K562 (cell line): ENCODE measurements around the gene NFE2. TPM values are rescaled to one million over a fixed set of nuclear protein-coding genes. Genes with fewer than 3 reads are reported as not detected.
A peak's percentile ranks its signal among the peaks of the same experiment; 100 is the strongest.

Experiments used
- ARNT ChIP-seq, 2 experiments: fragments of 450-650 bp; IDR thresholded peaks; 2 replicates each; pipeline ENCODE4 v1.6.1; 2016; ENCODE audit warnings: mild to moderate bottlenecking in 1 of 2
- BACH1 ChIP-seq: fragments of 200-800 bp; sonication (Bioruptor generic); IDR thresholded peaks from 2 replicates; pipeline ENCODE4 v1.6.1; 2016; ENCODE audit warnings: missing genetic modification characterization, missing compliant biosample characterization
- BRF1 ChIP-seq: IDR thresholded peaks from 3 replicates; pipeline ENCODE4 v1.6.1; 2011; ENCODE audit warnings: borderline replicate concordance, mild to moderate bottlenecking; ENCODE audit not compliant: insufficient read length; ENCODE audit errors: extremely low read depth
- CBX5 ChIP-seq: IDR thresholded peaks from 2 replicates; pipeline ENCODE4 v1.6.1; 2014; ENCODE audit warnings: low read depth, borderline replicate concordance
- CEBPB ChIP-seq: fragments of 450-650 bp; IDR thresholded peaks from 2 replicates; pipeline ENCODE4 v1.6.1; 2016; ENCODE audit warnings: missing genetic modification characterization, missing compliant biosample characterization
- CREB1 ChIP-seq, 2 experiments: sonication (generic) in 1 of 2; formaldehyde crosslinking in 1 of 2; IDR thresholded peaks; 2 replicates each; pipeline versions ENCODE4 v1.6.1 to v1.8.0; 2012 to 2022; ENCODE audit warnings: inconsistent platforms in 1 of 2, mild to moderate bottlenecking in 1 of 2, missing genetic modification reagents in 1 of 2, moderate library complexity in 1 of 2
- E2F4 ChIP-seq: sonication (generic); formaldehyde crosslinking; IDR thresholded peaks from 2 replicates; pipeline ENCODE4 v1.8.0; 2022; ENCODE audit warnings: mild to moderate bottlenecking, low read depth, missing genetic modification reagents
- FOXK1 ChIP-seq: sonication (generic); formaldehyde crosslinking; IDR thresholded peaks from 2 replicates; pipeline ENCODE4 v1.8.0; 2022; ENCODE audit warnings: missing genetic modification reagents, mild to moderate bottlenecking, borderline replicate concordance
- HCFC1 ChIP-seq: IDR thresholded peaks from 2 replicates; pipeline ENCODE4 v1.6.1; 2012; ENCODE audit warnings: low read depth, low read length, improper control_type of control experiment
- LEF1 ChIP-seq: fragments of 450-650 bp; IDR thresholded peaks from 2 replicates; pipeline ENCODE4 v1.6.1; 2016; ENCODE audit warnings: mild to moderate bottlenecking
- RB1 ChIP-seq: fragments of 450-650 bp; IDR thresholded peaks from 2 replicates; pipeline ENCODE4 v1.6.1; 2017; ENCODE audit warnings: low read depth, mild to moderate bottlenecking
- ZNF121 ChIP-seq: sonication (generic); formaldehyde crosslinking; conservative IDR thresholded peaks from 2 replicates; pipeline ENCODE4 v1.8.0; 2022; ENCODE audit warnings: missing genetic modification reagents
- ZNF583 ChIP-seq: fragments of 250-450 bp; sonication (Bioruptor Pico); IDR thresholded peaks from 2 replicates; pipeline ENCODE4 v1.4.0; 2020
- ZNF766 ChIP-seq: fragments of 200-800 bp; sonication (Bioruptor generic); conservative IDR thresholded peaks from 2 replicates; pipeline ENCODE4 v1.6.1; 2016; ENCODE audit warnings: missing genetic modification characterization, missing compliant biosample characterization
- polyA plus RNA-seq, 8 experiments: library from polyadenylated mRNA; depleted of rRNA in 4 of 8; stranded (reverse) in 5 of 8; unstranded in 3 of 8; fragments of >200 nt; fragmentation: Nextera tagmentation in 2 of 8; fragmentation: Illumina TruSeq in 1 of 8; extraction: Ambion mirVana in 2 of 8; extraction: Trizol in 1 of 8; gene quantifications; 2 replicates each; pipeline versions ENCODE4 v1.2.1 to v1.2.3, GENCODE V29; 2011 to 2014; ENCODE audit warnings: inconsistent platforms in 1 of 8, missing spikeins in 1 of 8
- total RNA-seq, 7 experiments: library from RNA; depleted of rRNA in 6 of 7; stranded (reverse); fragments of >200 nt in 6 of 7; fragmentation: Illumina TruSeq in 2 of 7; extraction: Trizol in 2 of 7; gene quantifications; 2 replicates each; pipeline versions ENCODE4 v1.2.1 to v1.2.3, GENCODE V29; 2011 to 2021; ENCODE audit warnings: low replicate concordance in 1 of 7
- TF ChIP-seq, protein P1 (sequence below): fragments of 250-450 bp; sonication (Bioruptor Pico); IDR thresholded peaks from 2 replicates; pipeline ENCODE4 v1.4.0; 2020; ENCODE audit warnings: mild to moderate bottlenecking
- TF ChIP-seq, protein P2 (sequence below): sonication (generic); formaldehyde crosslinking; IDR thresholded peaks from 2 replicates; pipeline ENCODE4 v1.8.0; 2022; ENCODE audit warnings: mild to moderate bottlenecking, missing genetic modification reagents
- TF ChIP-seq, protein P3 (sequence below), 2 experiments: fragments of 150-350 bp in 1 of 2; IDR thresholded peaks; 2 replicates each; pipeline ENCODE4 v1.6.1; 2012 to 2016; ENCODE audit warnings: low read depth in 2 of 2, low read length in 2 of 2, mild to moderate bottlenecking in 1 of 2, moderate library complexity in 1 of 2

NFE2 gene
- total and polyA plus RNA-seq, 9 of the 15 experiments (the other 6 are each of a cell fraction or from before 2014, with no cell fraction given): 12.3 to 282 (median 208) TPM

DNA sequence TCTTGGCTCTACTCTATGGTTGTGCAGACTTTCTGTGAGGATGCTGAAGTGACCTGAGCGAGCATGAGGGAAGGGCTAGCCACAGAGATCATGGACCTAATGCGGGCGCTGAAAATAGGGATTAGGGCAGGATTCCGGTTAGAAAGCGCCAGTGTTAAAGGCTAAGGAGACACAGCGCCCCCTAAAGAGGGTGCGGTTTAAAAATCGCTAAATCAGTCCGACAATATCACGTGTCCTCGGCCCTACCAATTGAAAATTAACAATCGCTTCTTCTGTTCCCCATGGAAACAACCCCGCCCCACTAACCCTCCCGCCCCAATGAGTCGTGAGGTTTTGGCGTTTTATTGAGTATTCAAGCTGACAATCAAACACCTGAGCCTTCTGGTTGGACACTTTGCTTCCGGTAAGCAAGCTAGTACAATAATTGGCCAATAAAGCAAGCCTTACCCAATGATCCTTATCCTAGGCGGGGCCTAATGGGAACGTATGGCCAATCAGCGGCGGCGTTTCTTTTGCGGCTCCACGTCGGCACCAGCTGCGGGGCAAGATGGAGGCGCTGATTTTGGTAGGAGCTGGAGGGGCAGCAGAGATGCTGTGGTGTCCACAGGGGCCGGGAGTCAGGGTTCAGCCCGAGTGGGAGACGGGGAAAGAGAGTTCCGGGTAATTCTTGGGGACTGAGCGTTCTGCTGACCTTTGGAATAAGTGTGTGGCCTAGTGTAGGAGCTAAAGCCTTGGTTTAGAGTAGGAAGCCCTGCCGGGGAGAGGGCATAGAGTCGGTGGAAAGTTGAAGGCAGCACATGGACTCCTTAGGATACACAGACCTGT lies 24.0 kb upstream of the NFE2 start, which contains the start of gene COPZ1 (continued):
- TF ChIP-seq, protein P1, sequence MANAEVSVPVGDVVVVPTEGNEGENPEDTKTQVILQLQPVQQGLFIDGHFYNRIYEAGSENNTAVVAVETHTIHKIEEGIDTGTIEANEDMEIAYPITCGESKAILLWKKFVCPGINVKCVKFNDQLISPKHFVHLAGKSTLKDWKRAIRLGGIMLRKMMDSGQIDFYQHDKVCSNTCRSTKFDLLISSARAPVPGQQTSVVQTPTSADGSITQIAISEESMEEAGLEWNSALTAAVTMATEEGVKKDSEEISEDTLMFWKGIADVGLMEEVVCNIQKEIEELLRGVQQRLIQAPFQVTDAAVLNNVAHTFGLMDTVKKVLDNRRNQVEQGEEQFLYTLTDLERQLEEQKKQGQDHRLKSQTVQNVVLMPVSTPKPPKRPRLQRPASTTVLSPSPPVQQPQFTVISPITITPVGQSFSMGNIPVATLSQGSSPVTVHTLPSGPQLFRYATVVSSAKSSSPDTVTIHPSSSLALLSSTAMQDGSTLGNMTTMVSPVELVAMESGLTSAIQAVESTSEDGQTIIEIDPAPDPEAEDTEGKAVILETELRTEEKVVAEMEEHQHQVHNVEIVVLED (CRISPR knock-in tag): peak; percentile 84
- TF ChIP-seq ZNF766 (CRISPR knock-in tag) (peak; percentile 77), HCFC1 (peak; percentile 65), RB1 (peak; percentile 52), BACH1 (tag) (0 out of 2 replicates have a peak, but pooled peaks have one; percentile 23), FOXK1 (CRISPR knock-in tag) (peak; percentile 86; the same call in 1 of the 2 replicates), CEBPB (tag) (no peak; the same call in 1 of the 2 replicates), CBX5 (no peak), ZNF121 (CRISPR knock-in tag) (no peak), ARNT (IDR thresholded peaks at IDR 0.05) (peak in 1 of 2 experiments; percentile 39; a peak in 1 of 4 replicates), ZNF583 (CRISPR knock-in tag) (no peak), LEF1 (0 out of 2 replicates have a peak, but pooled peaks have one; percentile 40), BRF1 (no peak), E2F4 (CRISPR knock-in tag) (0 out of 2 replicates have a peak, but pooled peaks have one; percentile 24), CREB1 (IDR thresholded peaks at IDR 0.05) (peak; percentile 75), CREB1 (CRISPR knock-in tag; IDR thresholded peaks at IDR 0.05) (peak; percentile 70)
- TF ChIP-seq, protein P2, sequence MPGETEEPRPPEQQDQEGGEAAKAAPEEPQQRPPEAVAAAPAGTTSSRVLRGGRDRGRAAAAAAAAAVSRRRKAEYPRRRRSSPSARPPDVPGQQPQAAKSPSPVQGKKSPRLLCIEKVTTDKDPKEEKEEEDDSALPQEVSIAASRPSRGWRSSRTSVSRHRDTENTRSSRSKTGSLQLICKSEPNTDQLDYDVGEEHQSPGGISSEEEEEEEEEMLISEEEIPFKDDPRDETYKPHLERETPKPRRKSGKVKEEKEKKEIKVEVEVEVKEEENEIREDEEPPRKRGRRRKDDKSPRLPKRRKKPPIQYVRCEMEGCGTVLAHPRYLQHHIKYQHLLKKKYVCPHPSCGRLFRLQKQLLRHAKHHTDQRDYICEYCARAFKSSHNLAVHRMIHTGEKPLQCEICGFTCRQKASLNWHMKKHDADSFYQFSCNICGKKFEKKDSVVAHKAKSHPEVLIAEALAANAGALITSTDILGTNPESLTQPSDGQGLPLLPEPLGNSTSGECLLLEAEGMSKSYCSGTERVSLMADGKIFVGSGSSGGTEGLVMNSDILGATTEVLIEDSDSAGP (CRISPR knock-in tag): no peak
- TF ChIP-seq, protein P3, sequence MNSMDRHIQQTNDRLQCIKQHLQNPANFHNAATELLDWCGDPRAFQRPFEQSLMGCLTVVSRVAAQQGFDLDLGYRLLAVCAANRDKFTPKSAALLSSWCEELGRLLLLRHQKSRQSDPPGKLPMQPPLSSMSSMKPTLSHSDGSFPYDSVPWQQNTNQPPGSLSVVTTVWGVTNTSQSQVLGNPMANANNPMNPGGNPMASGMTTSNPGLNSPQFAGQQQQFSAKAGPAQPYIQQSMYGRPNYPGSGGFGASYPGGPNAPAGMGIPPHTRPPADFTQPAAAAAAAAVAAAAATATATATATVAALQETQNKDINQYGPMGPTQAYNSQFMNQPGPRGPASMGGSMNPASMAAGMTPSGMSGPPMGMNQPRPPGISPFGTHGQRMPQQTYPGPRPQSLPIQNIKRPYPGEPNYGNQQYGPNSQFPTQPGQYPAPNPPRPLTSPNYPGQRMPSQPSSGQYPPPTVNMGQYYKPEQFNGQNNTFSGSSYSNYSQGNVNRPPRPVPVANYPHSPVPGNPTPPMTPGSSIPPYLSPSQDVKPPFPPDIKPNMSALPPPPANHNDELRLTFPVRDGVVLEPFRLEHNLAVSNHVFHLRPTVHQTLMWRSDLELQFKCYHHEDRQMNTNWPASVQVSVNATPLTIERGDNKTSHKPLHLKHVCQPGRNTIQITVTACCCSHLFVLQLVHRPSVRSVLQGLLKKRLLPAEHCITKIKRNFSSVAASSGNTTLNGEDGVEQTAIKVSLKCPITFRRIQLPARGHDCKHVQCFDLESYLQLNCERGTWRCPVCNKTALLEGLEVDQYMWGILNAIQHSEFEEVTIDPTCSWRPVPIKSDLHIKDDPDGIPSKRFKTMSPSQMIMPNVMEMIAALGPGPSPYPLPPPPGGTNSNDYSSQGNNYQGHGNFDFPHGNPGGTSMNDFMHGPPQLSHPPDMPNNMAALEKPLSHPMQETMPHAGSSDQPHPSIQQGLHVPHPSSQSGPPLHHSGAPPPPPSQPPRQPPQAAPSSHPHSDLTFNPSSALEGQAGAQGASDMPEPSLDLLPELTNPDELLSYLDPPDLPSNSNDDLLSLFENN (IDR thresholded peaks at IDR 0.05; ENCODE audit: low read depth in 2 of 2, low read length in 2 of 2): peak in 1 of 2 experiments; percentile 58; a peak in 2 of 4 replicates
